CD14-positive monocyte (primary cell): ENCODE results near the gene USP49. TPM values are rescaled to one million over a fixed set of nuclear protein-coding genes. Genes with fewer than 3 reads are reported as not detected.
"Not testable (repeated sequence)": the region's sequence is repeated elsewhere in the genome, so short reads cannot be mapped to it uniquely, and the experiment has no call there.

Experiments
- DNase-seq, 3 donors: peaks; one replicate each; pipeline ENCODE4 v3.0.0-alpha.2; 2011 to 2022
- H2AFZ ChIP-seq: 2 replicates; pipeline ENCODE4 v1.6.0; 2012; ENCODE audit warnings: mild to moderate bottlenecking, low read depth, low read length, inconsistent platforms; ENCODE audit not compliant: insufficient read depth, poor library complexity, severe bottlenecking
- H3K27ac ChIP-seq, 2 donors: 1 replicate in 1 of 2; 2 replicates in 1 of 2; pipeline ENCODE4 v1.5.1; 2012 to 2013; ENCODE audit warnings: low read length in 2 of 2, control low read depth in 1 of 2, inconsistent platforms in 1 of 2, low read depth in 1 of 2, mild to moderate bottlenecking in 1 of 2
- H3K27me3 ChIP-seq, 2 donors: one replicate each; pipeline versions ENCODE4 v1.6.0 to v1.6.1; 2011 to 2013; ENCODE audit warnings: low read length in 2 of 2; ENCODE audit not compliant: control insufficient read depth in 2 of 2, insufficient read depth in 2 of 2
- H3K36me3 ChIP-seq, 2 donors: replicated peaks in 1 of 2; 1 replicate in 1 of 2; 2 replicates in 1 of 2; pipeline versions ENCODE4 v1.5.1 to v1.6.1; 2012 to 2013; ENCODE audit warnings: low read length in 2 of 2, control low read depth in 1 of 2, inconsistent platforms in 1 of 2, mild to moderate bottlenecking in 1 of 2; ENCODE audit not compliant: insufficient read depth in 2 of 2, control insufficient read depth in 1 of 2
- H3K4me1 ChIP-seq, 2 donors: 1 replicate in 1 of 2; 2 replicates in 1 of 2; pipeline versions ENCODE4 v1.5.1 to v1.6.1; 2012 to 2013; ENCODE audit warnings: low read length in 2 of 2, control low read depth in 1 of 2, inconsistent platforms in 1 of 2, mild to moderate bottlenecking in 1 of 2, moderate library complexity in 1 of 2; ENCODE audit not compliant: insufficient read depth in 2 of 2, control insufficient read depth in 1 of 2
- H3K4me2 ChIP-seq: replicated peaks from 2 replicates; pipeline ENCODE3; 2012; ENCODE audit warnings: low read length, moderate library complexity, mild to moderate bottlenecking; ENCODE audit not compliant: poor library complexity, severe bottlenecking; ENCODE audit errors: extremely low read depth
- H3K4me3 ChIP-seq, 3 experiments: fragments of 200-600 bp in 1 of 3; sonication (generic) in 1 of 3; replicated peaks in 1 of 3; 1 replicate in 2 of 3; 2 replicates in 1 of 3; pipeline ENCODE4 v1.5.1; 2011 to 2013; ENCODE audit warnings: low read length in 3 of 3, mild to moderate bottlenecking in 3 of 3, control low read depth in 2 of 3, low read depth in 2 of 3, inconsistent platforms in 1 of 3, moderate library complexity in 1 of 3
- H3K79me2 ChIP-seq: 2 replicates; pipeline ENCODE4 v1.6.0; 2012; ENCODE audit warnings: mild to moderate bottlenecking, control low read depth, inconsistent platforms, low read length, moderate library complexity; ENCODE audit not compliant: insufficient read depth
- H3K9ac ChIP-seq: 2 replicates; pipeline ENCODE4 v1.6.0; 2017; ENCODE audit warnings: low read length, mild to moderate bottlenecking; ENCODE audit not compliant: insufficient read depth, poor library complexity, severe bottlenecking
- H3K9me3 ChIP-seq, 2 donors: replicated peaks in 1 of 2; 1 replicate in 1 of 2; 2 replicates in 1 of 2; pipeline versions ENCODE4 v1.5.1 to v1.6.1; 2012 to 2013; ENCODE audit warnings: low read length in 2 of 2, control low read depth in 1 of 2; ENCODE audit not compliant: control insufficient read depth in 1 of 2, insufficient read depth in 1 of 2
- H4K20me1 ChIP-seq: 2 replicates; pipeline ENCODE4 v1.6.0; 2012; ENCODE audit warnings: mild to moderate bottlenecking, low read length, control low read depth, moderate library complexity; ENCODE audit not compliant: insufficient read depth
- H3K27ac Mint-ChIP-seq, 7 donors: one replicate each; pipeline ENCODE4 v1.8.0; 2020; ENCODE audit warnings: mild to moderate bottlenecking in 7 of 7, mixed read lengths in 7 of 7, moderate library complexity in 6 of 7, inconsistent platforms in 2 of 7
- H3K27me3 Mint-ChIP-seq, 3 donors: one replicate each; pipeline ENCODE4 v1.8.0; 2021 to 2022; ENCODE audit warnings: low read depth in 3 of 3, mild to moderate bottlenecking in 3 of 3, mixed read lengths in 3 of 3, moderate library complexity in 3 of 3, inconsistent platforms in 1 of 3
- H3K36me3 Mint-ChIP-seq, 2 donors: one replicate each; pipeline ENCODE4 v1.8.0; 2020; ENCODE audit warnings: mixed read lengths in 2 of 2, inconsistent platforms in 1 of 2, mild to moderate bottlenecking in 1 of 2
- H3K4me1 Mint-ChIP-seq: one replicate; pipeline ENCODE4 v1.8.0; 2020; ENCODE audit warnings: mild to moderate bottlenecking, mixed read lengths
- H3K4me3 Mint-ChIP-seq, 2 donors: one replicate each; pipeline ENCODE4 v1.8.0; 2020; ENCODE audit warnings: mild to moderate bottlenecking in 2 of 2, mixed read lengths in 2 of 2, moderate library complexity in 1 of 2
- H3K9me3 Mint-ChIP-seq, 7 donors: one replicate each; pipeline ENCODE4 v1.8.0; 2020 to 2022; ENCODE audit warnings: mixed read lengths in 7 of 7, mild to moderate bottlenecking in 6 of 7, moderate library complexity in 6 of 7, inconsistent platforms in 2 of 7
- CTCF ChIP-seq: fragments of 200-600 bp; IDR thresholded peaks from one replicate; pipeline ENCODE4 v1.8.0; 2022; ENCODE audit warnings: antibody characterized with exemption, mild to moderate bottlenecking
- WGBS: methylation state at CpG from one replicate; pipeline ENCODE4 v1.1.5; 2013; ENCODE audit warnings: missing lambda C conversion rate; ENCODE audit not compliant: insufficient coverage; 5-methylcytosine and 5-hydroxymethylcytosine counted together
- intact Hi-C, 2 donors: fragments of 100-400 bp; cut with micrococcal nuclease; formaldehyde crosslinking; loops; one replicate each; pipeline versions ENCODE4 v1.15.0 to v1.15.1; 2023
- polyA minus RNA-seq: library from RNA; depleted of rRNA, polyadenylated mRNA; stranded (reverse); fragments of >200 nt; gene quantifications from 2 replicates; pipeline ENCODE4 v1.2.3, GENCODE V29; 2012
- polyA plus RNA-seq, 3 donors: library from polyadenylated mRNA; depleted of rRNA in 1 of 3; unstranded in 2 of 3; stranded (reverse) in 1 of 3; fragments of 300-500 nt in 2 of 3; fragments of >200 nt in 1 of 3; fragmentation: Illumina TruSeq in 2 of 3; gene quantifications; 1 replicate in 2 of 3; 2 replicates in 1 of 3; pipeline ENCODE4 v1.2.3, GENCODE V29; 2012 to 2021
- total RNA-seq, 12 experiments: library from RNA in 1 of 12; stranded (reverse) in 1 of 12; fragments of 120-200 nt in 1 of 12; gene quantifications; one replicate each; pipeline ENCODE4 v1.2.4 and lab custom pipeline; 2013 to 2026; ENCODE audit warnings: mixed read lengths in 6 of 12, inconsistent platforms in 1 of 12

USP49 gene
- 2.7 TPM for total RNA-seq (2013)
- polyA plus RNA-seq (1 to 10 TPM in 1 of 3 donors, under 1 TPM in 2; 0.08 to 4.8 (median 0.37) TPM), polyA minus RNA-seq (2.6 and 2.8 TPM in 2 replicates), total RNA-seq (lab: John Stamatoyannopoulos, UW) (0.29 to 4.9 (median 2.7) reads per million in 11 experiments)

GRCh38 chr6:41895300-41896233 is at the start of gene USP49:
USP49 (minus strand) TSS chr6:41895375; CDS start chr6:41806983, 88,392 bp downstream.
- H3K27me3 Mint-ChIP-seq = no peaks in the 10 kb centered on the region
- H3K27me3 ChIP-seq = peaks cover 2 to 5% of the 10 kb centered on the region in 2 donors
- peak within 1 kb of the TSS; percentile 84 for H3K9ac ChIP-seq
- intact Hi-C loops = loop anchor here (5.0 to 10.0 kb wide), 3 partner anchors 108 to 171 kb away; partner anchors contain the start of genes TOMM6 (in 2 of the 2) and PRICKLE4 (in 1 of the 2)
- no peaks in the 10 kb centered on the region for H3K79me2 ChIP-seq
- no peaks in the 10 kb centered on the region for H3K9me3 ChIP-seq
- TF ChIP-seq CTCF = no peak
- peak within 1 kb of the TSS; percentile 86 for H2AFZ ChIP-seq
- H3K4me1 ChIP-seq = peaks cover 18 to 24% of the 10 kb centered on the region in 2 donors
- no peaks in the 10 kb centered on the region for H4K20me1 ChIP-seq
- H3K4me1 Mint-ChIP-seq = peaks cover 13% of the 10 kb centered on the region
- peak within 1 kb of the TSS; percentile 84 for H3K4me2 ChIP-seq
- peak within 1 kb of the TSS; percentile 85 to 95 (median 87) for H3K4me3 ChIP-seq
- peak within 1 kb of the TSS in 1 of 2 donors; percentile 94 for H3K4me3 Mint-ChIP-seq
- peak within 1 kb of the TSS; percentile 89 to 95 for H3K27ac ChIP-seq
- 0% methylated on average over 35 of the region's 55 CpGs for WGBS
- H3K27ac Mint-ChIP-seq = peak within 1 kb of the TSS in 6 of 7 donors; percentile 90 to 97 (median 94)
- H3K36me3 Mint-ChIP-seq = peaks cover 3% of the 10 kb centered on the region in 2 donors
- H3K9me3 Mint-ChIP-seq = no peaks in the 10 kb centered on the region
- peaks cover 2 to 7% of the 10 kb centered on the region in 2 donors for H3K36me3 ChIP-seq
- DNase-seq = peak; percentile 85 to 96 (median 86)

- H2AFZ ChIP-seq = no peak overlapping the region
- Mint-ChIP-seq H3K27me3 (peaks cover 0 to 1% (median 0%) of the 10 kb centered on the region in 3 donors), H3K4me1 (peaks cover 41% of the 10 kb centered on the region), H3K4me3 (no peak overlapping the region), H3K36me3 (peaks cover 0 to 15% of the 10 kb centered on the region in 2 donors), H3K9me3 (peaks cover 0 to 3% (median 0%) of the 10 kb centered on the region in 7 donors), H3K27ac (peak overlapping the region in 4 of 7 donors; percentile 20 to 74 (median 40))
- H4K20me1 ChIP-seq = peaks cover 28% of the 10 kb centered on the region
- H3K36me3 ChIP-seq = no peaks in the 10 kb centered on the region
- intact Hi-C loops = no loop called here
- TF ChIP-seq CTCF = no peak
- no peak overlapping the region for H3K9ac ChIP-seq
- H3K27ac ChIP-seq = no peak overlapping the region
- peaks cover 46% of the 10 kb centered on the region for H3K79me2 ChIP-seq
- no peak overlapping the region for H3K4me2 ChIP-seq
- DNase-seq = peak in 2 of 3 donors; percentile 33 to 57
- no peaks in the 10 kb centered on the region for H3K27me3 ChIP-seq
- no peaks in the 10 kb centered on the region for H3K9me3 ChIP-seq
- peaks cover 43 to 54% of the 10 kb centered on the region in 2 donors for H3K4me1 ChIP-seq
- H3K4me3 ChIP-seq = no peak overlapping the region
These were observed 48.3 kb upstream of the USP49 start for GRCh38 chr6:41943456-41943855.

GRCh38 chr6:41942882-41943281 is 47.7 kb upstream of the USP49 start:
- H3K9me3 ChIP-seq, H3K9ac ChIP-seq, H3K4me3 ChIP-seq, H3K4me2 ChIP-seq, H3K27me3 Mint-ChIP-seq, intact Hi-C loops, H3K36me3 ChIP-seq, H2AFZ ChIP-seq, H3K27me3 ChIP-seq, H3K9me3 Mint-ChIP-seq, H3K4me3 Mint-ChIP-seq, DNase-seq: not testable (repeated sequence)
- Histone ChIP-seq H3K27ac (peak overlapping the region; percentile 57 to 81), H3K4me1 (peaks cover 48 to 60% of the 10 kb centered on the region in 2 donors), H4K20me1 (peaks cover 33% of the 10 kb centered on the region), H3K79me2 (peaks cover 52% of the 10 kb centered on the region)
- Mint-ChIP-seq H3K36me3 (peaks cover 0 to 18% of the 10 kb centered on the region in 2 donors), H3K27ac (peak overlapping the region in 6 of 7 donors; percentile 84 to 98 (median 95)), H3K4me1 (peaks cover 47% of the 10 kb centered on the region)
- WGBS = 84% methylated on average over 4 of the region's 14 CpGs
